GM12801 (cell line): ENCODE measurements around the gene LRRC34.

Experiments
- CTCF ChIP-seq: IDR thresholded peaks from one replicate; pipeline ENCODE4 v1.5.1; 2011; ENCODE audit warnings: control low read depth; ENCODE audit not compliant: insufficient read length; ENCODE audit errors: extremely low read depth

LRRC34 gene

DNA sequence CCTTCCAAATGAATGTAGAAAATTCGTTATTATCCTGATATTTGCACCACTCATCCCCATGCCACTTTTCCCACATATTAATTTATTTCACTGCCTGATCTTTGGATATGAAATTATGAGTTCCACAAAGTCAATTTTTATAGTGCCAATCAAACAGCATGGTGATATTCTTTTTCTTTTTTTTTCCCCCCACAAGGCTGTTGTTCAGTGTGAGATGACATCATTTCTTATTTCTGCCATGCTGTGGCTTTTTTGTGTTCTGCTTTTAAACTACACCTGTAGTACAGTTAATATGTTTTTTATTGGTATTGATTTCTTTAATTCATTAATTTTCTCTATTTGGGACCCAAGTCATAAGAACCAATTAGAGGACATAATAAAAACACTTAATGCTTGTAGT, 24.9 kb downstream of the LRRC34 start:
- TF ChIP-seq CTCF = no peak

GRCh38 chr3:169787120-169787519, 25.6 kb downstream of the LRRC34 start:
- no peak for TF ChIP-seq CTCF

DNA sequence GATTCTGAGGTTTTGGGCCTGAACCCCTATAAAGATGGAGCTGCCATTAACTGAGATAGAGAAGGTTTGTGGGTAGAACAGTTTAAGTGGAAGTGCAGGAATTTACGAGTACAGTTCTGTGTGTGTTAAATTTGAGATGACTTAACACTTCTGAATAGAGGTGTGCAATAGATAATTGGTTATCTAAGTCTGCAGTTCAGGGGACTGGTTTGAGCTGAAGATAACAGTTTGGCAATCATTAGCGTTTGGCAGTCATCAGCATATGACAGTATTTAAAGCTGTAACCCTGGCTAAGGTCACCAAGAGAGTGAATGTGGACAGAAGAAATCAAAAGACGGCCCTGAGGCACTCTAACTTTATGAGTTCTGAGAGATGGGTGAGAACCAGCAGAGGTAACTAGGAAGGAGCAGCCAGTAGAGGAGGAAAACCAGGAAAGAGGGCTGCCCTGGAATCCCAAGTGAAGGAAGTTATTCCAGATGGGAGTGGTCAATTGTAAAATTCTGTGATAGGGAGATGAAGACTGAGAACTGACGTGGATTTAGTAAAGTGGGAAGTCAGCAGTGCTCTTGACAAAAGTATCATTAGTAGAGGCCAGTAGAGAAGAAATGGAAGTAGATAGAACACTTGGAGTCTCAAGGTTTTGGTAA, 31.4 kb downstream of the LRRC34 start:
- TF ChIP-seq CTCF = no peak

- no peak for TF ChIP-seq CTCF
Observed at GRCh38 chr3:169780742-169781141, 32.0 kb downstream of the LRRC34 start.

GRCh38 chr3:169777822-169778221, 34.9 kb downstream of the LRRC34 start:
- TF ChIP-seq CTCF = no peak

GRCh38 chr3:169774186-169774585, 38.5 kb downstream of the LRRC34 start:
- no peak for TF ChIP-seq CTCF

DNA sequence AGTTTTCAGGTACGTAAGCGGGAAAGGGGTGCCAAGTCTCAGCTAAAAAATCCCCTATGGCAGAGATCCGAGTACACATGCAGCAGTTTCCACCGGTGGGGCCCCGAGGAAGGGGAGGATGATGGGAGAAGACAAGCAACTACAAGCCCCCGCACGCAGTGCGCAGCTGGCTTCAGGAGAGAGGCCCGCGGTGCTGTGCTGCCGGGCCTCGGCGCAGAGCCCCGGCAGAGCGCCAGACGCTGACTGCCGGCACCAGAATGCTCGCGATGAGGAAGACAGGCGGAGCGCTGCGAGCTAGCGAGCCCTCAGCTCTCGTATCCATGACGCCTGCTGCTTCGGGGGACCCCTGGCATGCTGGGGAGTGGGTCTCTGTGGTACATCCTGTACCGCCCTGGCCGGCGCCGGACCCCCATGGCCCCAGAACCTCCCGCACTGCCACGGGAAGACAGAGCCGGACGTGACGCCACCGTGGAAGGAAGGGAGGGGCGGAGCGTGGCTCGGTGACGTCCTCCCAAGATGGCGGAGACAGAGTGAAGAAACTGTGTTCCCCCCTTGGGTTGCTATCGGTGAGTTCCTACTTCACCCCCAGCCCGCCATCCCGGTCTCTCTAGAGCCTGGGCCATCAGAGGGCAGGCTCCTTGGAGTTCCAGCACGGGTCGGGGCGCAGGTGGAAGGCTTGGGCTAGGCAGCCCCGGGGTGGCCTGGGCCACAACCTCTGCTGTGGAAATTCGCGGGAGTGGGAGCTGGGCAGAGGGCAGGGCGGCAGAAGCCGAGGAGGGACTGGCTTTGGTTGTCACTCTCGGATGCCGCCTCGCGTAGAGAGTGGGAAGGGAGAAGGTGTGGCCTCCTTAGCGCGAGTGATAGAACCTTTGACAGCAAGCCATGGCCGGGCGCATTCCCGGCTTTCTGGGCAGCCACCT, 39.5 kb downstream of the LRRC34 start, which contains the start of gene MYNN:
Gene MYNN, plus strand, starts transcription at position 500 of the 920 bp plus-strand sequence. CDS start 900 bp downstream, outside the sequence.
- no peak for TF ChIP-seq CTCF
